ENCODE measurements around the gene CEMIP. TPM values are rescaled to one million over a fixed set of nuclear protein-coding genes. Genes with fewer than 3 reads are reported as not detected.

CEMIP gene
- total and polyA plus RNA-seq, 2 of the 13 experiments (the other 11 are each of a cell fraction or from before 2014, with no cell fraction given), result 4.3 to 28.5 TPM

- no peaks in the 10 kb centered on the region for H3K79me2 ChIP-seq (ENCODE audit: insufficient read depth, low read length)
- peaks cover 0 to 2% of the 10 kb centered on the region in 2 experiments; a peak in 1 of 5 replicates for H3K27me3 ChIP-seq (ENCODE audit: control insufficient read depth in 1 of 2, insufficient read depth in 2 of 2, low read length in 2 of 2)
- POLR2A ChIA-PET, result no interaction called here
- in situ Hi-C loops (cut with HindIII; ENCODE audit: extremely low pct_ligation_motif_present, low pct_unique_long_range_greater_than_20kb) (no loop called here), intact Hi-C loops (cut with micrococcal nuclease; ENCODE audit: unreplicated experiment) (no loop called here)
- CTCF ChIA-PET (ENCODE audit: low intra/inter-chr PET ratio, low total read pairs), result no interaction called here
- BruUV-seq (replicated peaks), result no TSS peak
- no peak overlapping the region for H3K4me3 ChIP-seq (replicated peaks in 1 of 3; ENCODE audit: insufficient read depth in 1 of 3, low read depth in 2 of 3, low read length in 3 of 3)
- H3K27ac ChIP-seq (ENCODE audit: extremely low read length, insufficient read depth, low read length), result no peak overlapping the region
- whole genome bisulfite sequencing (ENCODE audit: low lambda C conversion rate), result 65% methylated on average over 8 of the region's 8 CpGs
- H3K4me1 ChIP-seq (ENCODE audit: insufficient read depth, low read length), result peaks cover 18% of the 10 kb centered on the region
- no peak overlapping the region for H3K4me2 ChIP-seq (ENCODE audit: low read depth, low read length)
- TF ChIP-seq ZMAT3 (CRISPR knock-in tag; conservative IDR thresholded peaks at IDR 0.05), result no peak
- TF ChIP-seq ZNF800 (CRISPR knock-in tag; IDR thresholded peaks at IDR 0.05), result no peak
- no peak for TF ChIP-seq BHLHE40 (IDR thresholded peaks at IDR 0.05; ENCODE audit: low read length)
- H3K9me3 ChIP-seq (ENCODE audit: low read length), result no peaks in the 10 kb centered on the region
- no peak overlapping the region for H3K9ac ChIP-seq (ENCODE audit: insufficient read depth, low read depth, low read length)
- DNase-seq (ENCODE audit: low spot score), result no peak
- no peaks in the 10 kb centered on the region for H3K36me3 ChIP-seq (replicated peaks in 1 of 2; ENCODE audit: control insufficient read depth in 1 of 2, insufficient read depth in 2 of 2, low read length in 2 of 2)
- no peak for ATAC-seq
- no peak overlapping the region for H2AFZ ChIP-seq (ENCODE audit: low read length)
- no peak for FAIRE-seq
- no peaks in the 10 kb centered on the region for H4K20me1 ChIP-seq (ENCODE audit: insufficient read depth, low read length)
Observed at GRCh38 chr15:80773122-80773551, 6.0 kb upstream of the CEMIP start.

DNA sequence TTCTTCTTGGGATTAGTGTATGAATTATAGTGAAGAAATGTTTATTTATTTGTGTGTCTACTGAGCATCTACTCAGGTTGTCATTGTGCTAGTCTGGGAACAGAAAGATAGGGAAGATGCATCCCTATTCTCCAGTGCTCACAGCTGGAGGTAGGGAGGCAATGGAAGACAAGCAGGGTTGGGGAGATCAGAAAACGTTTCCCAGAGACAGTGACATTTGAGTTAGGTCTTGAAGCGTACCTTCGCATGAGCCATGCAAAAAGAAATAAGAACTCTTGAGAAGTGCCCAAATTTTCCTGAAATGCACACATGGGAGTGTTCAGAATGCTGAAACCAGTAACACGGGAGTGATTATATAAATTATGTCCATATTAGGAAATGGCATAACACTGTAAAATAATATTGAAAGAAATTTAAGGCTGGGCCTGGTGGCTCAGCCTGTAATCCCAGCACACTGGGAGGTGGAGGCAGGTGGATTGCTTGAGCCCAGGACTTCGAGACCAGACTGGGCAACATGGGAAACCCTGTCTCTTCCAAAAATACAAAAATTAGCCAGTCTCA is 5.3 kb upstream of the CEMIP start:
- Histone ChIP-seq H4K20me1 (ENCODE audit: insufficient read depth, low read length) (no peaks in the 10 kb centered on the region), H3K79me2 (ENCODE audit: insufficient read depth, low read length) (no peaks in the 10 kb centered on the region), H3K4me3 (replicated peaks in 1 of 3; ENCODE audit: insufficient read depth in 1 of 3, low read depth in 2 of 3, low read length in 3 of 3) (no peak overlapping the region), H3K9me3 (ENCODE audit: low read length) (no peaks in the 10 kb centered on the region), H3K4me1 (ENCODE audit: insufficient read depth, low read length) (peaks cover 17% of the 10 kb centered on the region), H2AFZ (ENCODE audit: low read length) (no peak overlapping the region), H3K36me3 (replicated peaks in 1 of 2; ENCODE audit: control insufficient read depth in 1 of 2, insufficient read depth in 2 of 2, low read length in 2 of 2) (no peaks in the 10 kb centered on the region; a peak in 1 of 5 replicates), H3K9ac (ENCODE audit: insufficient read depth, low read depth, low read length) (no peak overlapping the region), H3K27me3 (ENCODE audit: control insufficient read depth in 1 of 2, insufficient read depth in 2 of 2, low read length in 2 of 2) (peaks cover 2 to 4% of the 10 kb centered on the region in 2 experiments; a peak in 2 of 5 replicates), H3K27ac (ENCODE audit: extremely low read length, insufficient read depth, low read length) (no peak overlapping the region), H3K4me2 (ENCODE audit: low read depth, low read length) (no peak overlapping the region)
- 49% methylated on average over 5 of the region's 5 CpGs for WGBS (ENCODE audit: low lambda C conversion rate)
- in situ Hi-C loops (cut with HindIII; ENCODE audit: extremely low pct_ligation_motif_present, low pct_unique_long_range_greater_than_20kb), result no loop called here
- intact Hi-C loops (cut with micrococcal nuclease; ENCODE audit: unreplicated experiment), result no loop called here
- ChIA-PET POLR2A (no interaction called here), CTCF (ENCODE audit: low intra/inter-chr PET ratio, low total read pairs) (no interaction called here)
- FAIRE-seq (no peak), DNase-seq (ENCODE audit: low spot score) (no peak), ATAC-seq (no peak)
- no TSS peak for BruUV-seq (replicated peaks)
- TF ChIP-seq NFYC (CRISPR knock-in tag; IDR thresholded peaks at IDR 0.05), result no peak
- no peak for TF ChIP-seq ZNF746 (CRISPR knock-in tag; IDR thresholded peaks at IDR 0.05)
- no peak for TF ChIP-seq TRIM24 (CRISPR knock-in tag; IDR thresholded peaks at IDR 0.05)
- no peak for TF ChIP-seq ZNF740 (CRISPR knock-in tag; IDR thresholded peaks at IDR 0.05)
- TF ChIP-seq SP140L (CRISPR knock-in tag; IDR thresholded peaks at IDR 0.05; ENCODE audit: borderline replicate concordance), result no peak
- no peak for TF ChIP-seq ZNF891 (CRISPR knock-in tag; IDR thresholded peaks at IDR 0.05)
- TF ChIP-seq GATAD1 (CRISPR knock-in tag; IDR thresholded peaks at IDR 0.05), result no peak
- TF ChIP-seq, protein P1, sequence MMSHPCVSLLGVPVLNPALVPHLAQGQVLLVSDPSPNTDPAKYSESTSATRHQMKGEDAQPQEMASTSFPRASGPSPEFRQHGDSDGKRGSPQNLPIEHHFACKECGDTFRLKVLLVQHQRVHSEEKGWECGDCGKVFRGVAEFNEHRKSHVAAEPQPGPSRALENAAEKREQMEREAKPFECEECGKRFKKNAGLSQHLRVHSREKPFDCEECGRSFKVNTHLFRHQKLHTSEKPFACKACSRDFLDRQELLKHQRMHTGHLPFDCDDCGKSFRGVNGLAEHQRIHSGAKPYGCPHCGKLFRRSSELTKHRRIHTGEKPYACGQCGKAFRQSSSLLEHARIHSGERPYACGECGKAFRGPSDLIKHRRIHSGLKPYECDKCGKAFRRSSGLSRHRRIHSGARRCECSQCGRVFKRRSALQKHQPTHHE (CRISPR knock-in tag; IDR thresholded peaks at IDR 0.05; ENCODE audit: borderline replicate concordance), result no peak
- TF ChIP-seq BCL6 (CRISPR knock-in tag; IDR thresholded peaks at IDR 0.05), result no peak
- TF ChIP-seq DRAP1 (CRISPR knock-in tag; IDR thresholded peaks at IDR 0.05), result no peak
